Ishikawa (cell line): Measurements from ENCODE around the gene SLCO1B3.

Source experiments
- CEBPB ChIP-seq: IDR thresholded peaks from 2 replicates; pipeline ENCODE4 v1.6.1; 2012
- FOXM1 ChIP-seq: IDR thresholded peaks from 2 replicates; pipeline ENCODE4 v1.6.1; 2012; ENCODE audit warnings: low read depth, borderline replicate concordance
- RAD21 ChIP-seq: IDR thresholded peaks from 2 replicates; pipeline ENCODE4 v1.6.1; 2012; ENCODE audit warnings: low read depth
- YY1 ChIP-seq: IDR thresholded peaks from 2 replicates; pipeline ENCODE4 v1.6.1; 2012; ENCODE audit warnings: low read depth
- TF ChIP-seq, protein P1 (sequence below): IDR thresholded peaks from 2 replicates; pipeline ENCODE4 v1.6.1; 2012; ENCODE audit warnings: low read depth, mild to moderate bottlenecking

DNA sequence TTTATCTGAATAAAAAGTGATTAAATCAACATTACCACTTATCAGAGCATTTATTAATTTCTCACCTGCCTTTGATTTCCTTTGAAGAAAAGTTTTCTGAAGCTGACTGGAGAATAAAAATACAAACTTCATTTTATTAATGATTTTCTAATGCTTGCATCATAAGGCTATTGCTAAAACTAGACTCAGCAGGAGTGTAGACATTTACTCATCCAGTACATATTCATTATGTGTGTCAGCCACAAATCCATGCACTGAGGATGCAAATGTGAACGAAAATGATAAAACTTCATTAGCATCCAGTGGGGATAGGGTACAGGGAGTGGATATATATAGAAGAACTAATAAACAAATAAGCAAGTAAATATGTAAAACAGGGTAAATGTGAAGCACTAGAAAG, 74.6 kb downstream of the SLCO1B3 start:
- TF ChIP-seq RAD21 (no peak), CEBPB (no peak), YY1 (no peak), FOXM1 (no peak)
- TF ChIP-seq, protein P1, sequence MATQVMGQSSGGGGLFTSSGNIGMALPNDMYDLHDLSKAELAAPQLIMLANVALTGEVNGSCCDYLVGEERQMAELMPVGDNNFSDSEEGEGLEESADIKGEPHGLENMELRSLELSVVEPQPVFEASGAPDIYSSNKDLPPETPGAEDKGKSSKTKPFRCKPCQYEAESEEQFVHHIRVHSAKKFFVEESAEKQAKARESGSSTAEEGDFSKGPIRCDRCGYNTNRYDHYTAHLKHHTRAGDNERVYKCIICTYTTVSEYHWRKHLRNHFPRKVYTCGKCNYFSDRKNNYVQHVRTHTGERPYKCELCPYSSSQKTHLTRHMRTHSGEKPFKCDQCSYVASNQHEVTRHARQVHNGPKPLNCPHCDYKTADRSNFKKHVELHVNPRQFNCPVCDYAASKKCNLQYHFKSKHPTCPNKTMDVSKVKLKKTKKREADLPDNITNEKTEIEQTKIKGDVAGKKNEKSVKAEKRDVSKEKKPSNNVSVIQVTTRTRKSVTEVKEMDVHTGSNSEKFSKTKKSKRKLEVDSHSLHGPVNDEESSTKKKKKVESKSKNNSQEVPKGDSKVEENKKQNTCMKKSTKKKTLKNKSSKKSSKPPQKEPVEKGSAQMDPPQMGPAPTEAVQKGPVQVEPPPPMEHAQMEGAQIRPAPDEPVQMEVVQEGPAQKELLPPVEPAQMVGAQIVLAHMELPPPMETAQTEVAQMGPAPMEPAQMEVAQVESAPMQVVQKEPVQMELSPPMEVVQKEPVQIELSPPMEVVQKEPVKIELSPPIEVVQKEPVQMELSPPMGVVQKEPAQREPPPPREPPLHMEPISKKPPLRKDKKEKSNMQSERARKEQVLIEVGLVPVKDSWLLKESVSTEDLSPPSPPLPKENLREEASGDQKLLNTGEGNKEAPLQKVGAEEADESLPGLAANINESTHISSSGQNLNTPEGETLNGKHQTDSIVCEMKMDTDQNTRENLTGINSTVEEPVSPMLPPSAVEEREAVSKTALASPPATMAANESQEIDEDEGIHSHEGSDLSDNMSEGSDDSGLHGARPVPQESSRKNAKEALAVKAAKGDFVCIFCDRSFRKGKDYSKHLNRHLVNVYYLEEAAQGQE = no peak
